Measurements from ENCODE around the gene INTS1. TPM values are rescaled to one million over a fixed set of nuclear protein-coding genes. Genes with fewer than 3 reads are reported as not detected.
A peak's percentile ranks its signal among the peaks of the same experiment; 100 is the strongest.

Gene INTS1
- total RNA-seq, 4 donors from 2014 or later = 29.8 to 65.5 (median 41.4) TPM

- Histone ChIP-seq H3K9me3 (no peaks in the 10 kb centered on the region), H3K36me3 (peaks cover 0 to 68% of the 10 kb centered on the region in 2 donors), H3K4me3 (peak overlapping the region in 1 of 2 donors; percentile 67), H3K27me3 (no peaks in the 10 kb centered on the region), H3K4me1 (peaks cover 0 to 52% (median 23%) of the 10 kb centered on the region in 3 donors), H3K27ac (peak overlapping the region in 3 of 4 donors; percentile 97 to 100 (median 100))
- no peak for ATAC-seq
- TF ChIP-seq POLR2A (IDR thresholded peaks at IDR 0.05) = no peak
- TF ChIP-seq CTCF (IDR thresholded peaks at IDR 0.05) = no peak
- no peak for TF ChIP-seq EP300 (IDR thresholded peaks at IDR 0.05)
- no peak for TF ChIP-seq POLR2AphosphoS5 (IDR thresholded peaks at IDR 0.05)
- WGBS, 2 donors (ENCODE audit: low coverage in 1 of 2) = no CpG with 5 or more reads among the region's 36 CpGs
Observed at GRCh38 chr7:1539181-1539881, 35.1 kb upstream of the INTS1 start.

- ATAC-seq = no peak
- peaks cover 0 to 61% of the 10 kb centered on the region in 2 donors for H3K36me3 ChIP-seq
- no peaks in the 10 kb centered on the region for H3K27me3 ChIP-seq
- peak overlapping the region; percentile 5 to 67 for H3K4me3 ChIP-seq
- no peak for TF ChIP-seq POLR2AphosphoS5 (IDR thresholded peaks at IDR 0.05)
- no peak for TF ChIP-seq CTCF (IDR thresholded peaks at IDR 0.05)
- no peak for TF ChIP-seq EP300 (IDR thresholded peaks at IDR 0.05)
- H3K27ac ChIP-seq = peak overlapping the region; percentile 93 to 100 (median 98)
- no peaks in the 10 kb centered on the region for H3K9me3 ChIP-seq
- no CpG with 5 or more reads among the region's 25 CpGs for WGBS, 2 donors (ENCODE audit: low coverage in 1 of 2)
- peaks cover 0 to 58% (median 30%) of the 10 kb centered on the region in 3 donors for H3K4me1 ChIP-seq
Observed at GRCh38 chr7:1538544-1539180, 34.5 kb upstream of the INTS1 start.

GRCh38 chr7:1537535-1538412 is 33.6 kb upstream of the INTS1 start:
- peak overlapping the region; percentile 46 to 67 for H3K4me3 ChIP-seq
- H3K27me3 ChIP-seq = no peaks in the 10 kb centered on the region
- peak; percentile 35 to 65 for TF ChIP-seq POLR2A (IDR thresholded peaks at IDR 0.05)
- no peak for TF ChIP-seq EP300 (IDR thresholded peaks at IDR 0.05)
- peak; percentile 88 for TF ChIP-seq POLR2AphosphoS5 (IDR thresholded peaks at IDR 0.05)
- WGBS, 2 donors (ENCODE audit: low coverage in 1 of 2) = no CpG with 5 or more reads among the region's 56 CpGs
- H3K9me3 ChIP-seq = no peaks in the 10 kb centered on the region
- ATAC-seq = peak; percentile 57
- peaks cover 0 to 52% of the 10 kb centered on the region in 2 donors for H3K36me3 ChIP-seq
- peak overlapping the region; percentile 93 to 100 (median 98) for H3K27ac ChIP-seq
- peaks cover 0 to 67% (median 37%) of the 10 kb centered on the region in 3 donors for H3K4me1 ChIP-seq

- peak; percentile 77 for TF ChIP-seq EP300 (IDR thresholded peaks at IDR 0.05)
- peak; percentile 63 to 75 for TF ChIP-seq POLR2A (IDR thresholded peaks at IDR 0.05)
- TF ChIP-seq CTCF (IDR thresholded peaks at IDR 0.05) = peak in 2 of 4 experiments; percentile 7 to 11
- TF ChIP-seq POLR2AphosphoS5 (IDR thresholded peaks at IDR 0.05) = peak; percentile 96
- peak; percentile 89 for ATAC-seq
- no CpG with 5 or more reads among the region's 52 CpGs for WGBS, 2 donors (ENCODE audit: low coverage in 1 of 2)
- Histone ChIP-seq H3K9me3 (no peaks in the 10 kb centered on the region), H3K36me3 (peaks cover 0 to 44% of the 10 kb centered on the region in 2 donors), H3K4me1 (peaks cover 0 to 73% (median 40%) of the 10 kb centered on the region in 3 donors), H3K27me3 (no peaks in the 10 kb centered on the region), H3K4me3 (peak overlapping the region; percentile 46 to 67), H3K27ac (peak overlapping the region; percentile 93 to 100 (median 98))
Observed at GRCh38 chr7:1536743-1537534, 32.8 kb upstream of the INTS1 start.
